HAP-1 (cell line): ENCODE results near the gene NSUN7.

ENCODE experiments used
- DNase-seq, 2 experiments: peaks; one replicate each; pipeline ENCODE4 v3.0.0-alpha.2; 2016 to 2020; ENCODE audit warnings: low spot score in 2 of 2
- H3K27me3 ChIP-seq: fragments of 250-450 bp; sonication (Bioruptor Pico); 2 replicates; pipeline ENCODE4 v1.5.1; 2020; ENCODE audit warnings: low read depth, mild to moderate bottlenecking, moderate library complexity
- H3K36me3 ChIP-seq: fragments of 250-450 bp; sonication (Bioruptor Pico); replicated peaks from 2 replicates; pipeline ENCODE4 v1.5.1; 2020; ENCODE audit warnings: mild to moderate bottlenecking
- H3K4me1 ChIP-seq: fragments of 250-450 bp; sonication (Bioruptor Pico); 2 replicates; pipeline ENCODE4 v1.5.1; 2020; ENCODE audit warnings: mild to moderate bottlenecking
- H3K4me3 ChIP-seq: fragments of 250-450 bp; sonication (Bioruptor Pico); 2 replicates; pipeline ENCODE4 v1.5.1; 2020; ENCODE audit warnings: mild to moderate bottlenecking, moderate library complexity
- H3K9me3 ChIP-seq: fragments of 250-450 bp; sonication (Bioruptor Pico); 2 replicates; pipeline ENCODE4 v1.5.1; 2020; ENCODE audit warnings: mild to moderate bottlenecking, moderate library complexity
- in situ Hi-C: fragments of 300-500 bp; cut with MboI; formaldehyde crosslinking; loops from 3 replicates; pipeline ENCODE4 v1.14.3; 2020; ENCODE audit warnings: low sequenced_read_pairs, inconsistent platforms, mixed read lengths

The NSUN7 gene

DNA sequence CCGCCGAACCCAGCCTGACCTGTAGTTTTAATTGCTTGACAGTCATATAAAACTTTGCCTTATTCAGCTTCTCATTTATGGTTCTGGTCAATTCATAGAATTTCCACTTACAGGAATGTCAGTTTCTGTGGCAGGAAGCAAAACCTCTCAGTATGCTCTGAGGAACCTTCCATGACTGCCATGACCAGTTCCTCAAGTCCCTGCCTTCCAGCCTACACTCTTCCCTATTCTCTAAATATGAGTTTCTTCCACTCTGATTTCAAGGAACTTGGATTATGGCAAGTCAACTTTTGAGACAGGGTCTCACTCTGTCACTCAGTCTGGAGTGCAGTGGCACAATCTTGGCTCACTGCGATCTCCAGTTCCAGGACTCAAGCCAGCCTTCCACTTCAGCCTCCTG lies 26.0 kb upstream of the NSUN7 start:
- no peak for DNase-seq
- Histone ChIP-seq H3K4me3 (no peak overlapping the region), H3K9me3 (no peaks in the 10 kb centered on the region), H3K27me3 (peaks cover 11% of the 10 kb centered on the region; the same call in 1 of the 2 replicates), H3K4me1 (peaks cover 4% of the 10 kb centered on the region), H3K36me3 (no peaks in the 10 kb centered on the region)
- in situ Hi-C loops, result no loop called here

DNA sequence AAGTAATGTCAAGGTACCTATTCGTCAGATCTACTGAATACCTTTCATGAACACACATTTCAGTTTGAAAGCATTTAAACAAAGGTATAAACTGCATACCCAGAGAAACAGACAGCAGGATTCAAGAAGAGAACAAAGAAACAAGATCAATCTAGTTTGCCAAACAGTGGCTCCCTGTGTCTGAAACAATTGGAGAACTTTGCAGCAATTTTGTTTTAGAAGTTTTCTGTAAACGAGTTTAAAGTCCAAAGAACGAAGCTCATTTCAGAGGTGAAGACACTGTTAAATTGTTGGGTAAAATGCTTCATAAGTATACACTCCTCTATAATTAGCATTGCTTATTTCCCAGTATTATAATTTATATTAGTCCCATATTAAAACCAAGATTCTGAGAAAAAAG lies 21.4 kb upstream of the NSUN7 start:
- in situ Hi-C loops, result loop anchor here (25.0 kb wide), 1 partner anchor 484 kb away; the partner anchor contains the start of gene APBB2

GRCh38 chr4:40729555-40729954 lies 20.2 kb upstream of the NSUN7 start:
- Histone ChIP-seq H3K9me3 (no peaks in the 10 kb centered on the region), H3K27me3 (peaks cover 6% of the 10 kb centered on the region; the same call in 1 of the 2 replicates), H3K4me3 (no peak overlapping the region), H3K4me1 (peaks cover 8% of the 10 kb centered on the region), H3K36me3 (no peaks in the 10 kb centered on the region)
- in situ Hi-C loops, result loop anchor here (25.0 kb wide), 1 partner anchor 483 kb away; the partner anchor contains the start of gene APBB2
- no peak for DNase-seq

More for the DNA sequence above, 21.4 kb upstream of the NSUN7 start:
- no peak for DNase-seq
- Histone ChIP-seq H3K36me3 (no peaks in the 10 kb centered on the region), H3K4me1 (peaks cover 8% of the 10 kb centered on the region), H3K27me3 (peaks cover 6% of the 10 kb centered on the region; the same call in 1 of the 2 replicates), H3K9me3 (no peaks in the 10 kb centered on the region), H3K4me3 (no peak overlapping the region)

GRCh38 chr4:40730091-40730679 lies 19.6 kb upstream of the NSUN7 start:
- Histone ChIP-seq H3K27me3 (peaks cover 6% of the 10 kb centered on the region; the same call in 1 of the 2 replicates), H3K4me1 (peaks cover 8% of the 10 kb centered on the region), H3K4me3 (no peak overlapping the region), H3K9me3 (no peaks in the 10 kb centered on the region), H3K36me3 (no peaks in the 10 kb centered on the region)
- no peak for DNase-seq
- in situ Hi-C loops, result loop anchor here (10.0 to 25.0 kb wide), 2 partner anchors 165 to 482 kb away; partner anchors contain the start of gene APBB2

GRCh38 chr4:40731361-40731760 lies 18.4 kb upstream of the NSUN7 start:
- Histone ChIP-seq H3K4me3 (no peak overlapping the region), H3K4me1 (peaks cover 8% of the 10 kb centered on the region), H3K27me3 (peaks cover 6% of the 10 kb centered on the region; the same call in 1 of the 2 replicates), H3K9me3 (no peaks in the 10 kb centered on the region), H3K36me3 (no peaks in the 10 kb centered on the region)
- in situ Hi-C loops, result loop anchor here (10.0 to 25.0 kb wide), 2 partner anchors 163 to 481 kb away; partner anchors contain the start of gene APBB2
- DNase-seq, result no peak

- in situ Hi-C loops, result loop anchor here (10.0 to 25.0 kb wide), 2 partner anchors 163 to 480 kb away; partner anchors contain the start of gene APBB2
Measured at GRCh38 chr4:40731792-40732245, 17.9 kb upstream of the NSUN7 start.

DNA sequence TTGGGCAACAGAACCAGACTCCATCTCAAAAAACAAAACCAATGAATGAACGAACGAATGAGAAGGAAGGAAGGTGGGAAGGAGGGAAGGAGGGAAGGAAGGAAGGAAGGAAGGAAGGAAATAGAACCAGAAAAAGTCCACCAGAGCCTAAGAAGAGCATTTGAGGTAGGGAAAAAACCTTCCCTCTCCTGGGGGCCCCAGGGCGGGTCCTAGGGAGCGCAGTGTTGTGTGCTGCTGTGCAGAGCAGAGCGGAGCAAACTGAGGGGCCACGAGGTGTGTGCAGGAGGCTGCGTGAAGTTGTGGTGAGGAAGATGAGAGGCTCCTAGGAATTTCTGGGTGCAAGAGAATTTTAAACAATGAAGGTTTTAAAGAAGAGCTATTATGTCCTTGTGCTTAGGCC lies 16.0 kb upstream of the NSUN7 start:
- in situ Hi-C loops, result loop anchor here (10.0 to 25.0 kb wide), 2 partner anchors 161 to 479 kb away; partner anchors contain the start of gene APBB2
- no peaks in the 10 kb centered on the region for H3K36me3 ChIP-seq

More at GRCh38 chr4:40731792-40732245, 17.9 kb upstream of the NSUN7 start:
- H3K36me3 ChIP-seq, result no peaks in the 10 kb centered on the region
- H3K4me3 ChIP-seq, result no peak overlapping the region
- peaks cover 6% of the 10 kb centered on the region; the same call in 1 of the 2 replicates for H3K27me3 ChIP-seq
- peaks cover 8% of the 10 kb centered on the region for H3K4me1 ChIP-seq
- peak; percentile 60 for DNase-seq
- no peaks in the 10 kb centered on the region for H3K9me3 ChIP-seq

GRCh38 chr4:40734497-40734896 lies 15.3 kb upstream of the NSUN7 start:
- Histone ChIP-seq H3K27me3 (no peaks in the 10 kb centered on the region), H3K4me1 (peaks cover 8% of the 10 kb centered on the region), H3K36me3 (no peaks in the 10 kb centered on the region), H3K4me3 (no peak overlapping the region), H3K9me3 (no peaks in the 10 kb centered on the region)
- in situ Hi-C loops, result loop anchor here (10.0 to 25.0 kb wide), 2 partner anchors 160 to 478 kb away; partner anchors contain the start of gene APBB2
- no peak for DNase-seq

More for the DNA sequence above, 16.0 kb upstream of the NSUN7 start:
- Histone ChIP-seq H3K27me3 (no peaks in the 10 kb centered on the region), H3K4me3 (no peak overlapping the region), H3K9me3 (no peaks in the 10 kb centered on the region), H3K4me1 (peaks cover 8% of the 10 kb centered on the region)
- DNase-seq, result no peak

DNA sequence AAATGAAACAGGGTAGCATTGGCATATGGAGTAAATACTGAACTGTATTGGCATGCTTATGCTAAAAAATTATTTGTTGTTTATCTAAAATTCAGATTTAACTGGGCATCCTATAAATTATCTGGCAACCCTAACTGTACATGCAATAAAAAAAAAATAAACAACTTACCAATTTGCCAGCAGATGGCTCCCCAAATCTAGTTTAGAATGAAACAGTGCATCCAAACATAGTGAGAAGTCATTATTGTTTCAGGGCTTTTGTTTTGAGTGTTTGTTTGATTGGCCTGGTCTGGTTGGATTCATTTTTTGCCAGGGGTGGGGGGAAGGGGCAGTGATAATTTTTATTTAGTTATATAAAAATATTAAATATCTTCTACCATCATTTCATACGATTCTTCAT lies 12.8 kb upstream of the NSUN7 start:
- H3K4me1 ChIP-seq, result peaks cover 3% of the 10 kb centered on the region
- peak in 1 of 2 experiments; percentile 28 for DNase-seq
- no peaks in the 10 kb centered on the region for H3K36me3 ChIP-seq
- in situ Hi-C loops, result loop anchor here (10.0 to 25.0 kb wide), 2 partner anchors 158 to 475 kb away; partner anchors contain the start of gene APBB2
- no peak overlapping the region for H3K4me3 ChIP-seq
- no peaks in the 10 kb centered on the region for H3K27me3 ChIP-seq
- H3K9me3 ChIP-seq, result no peaks in the 10 kb centered on the region

GRCh38 chr4:40737879-40738278 lies 11.9 kb upstream of the NSUN7 start:
- in situ Hi-C loops, result loop anchor here (10.0 to 25.0 kb wide), 2 partner anchors 157 to 474 kb away; partner anchors contain the start of gene APBB2
- H3K4me1 ChIP-seq, result no peaks in the 10 kb centered on the region
- no peak for DNase-seq
- no peaks in the 10 kb centered on the region for H3K36me3 ChIP-seq
- H3K27me3 ChIP-seq, result no peaks in the 10 kb centered on the region
- H3K9me3 ChIP-seq, result no peaks in the 10 kb centered on the region
- no peak overlapping the region for H3K4me3 ChIP-seq

DNA sequence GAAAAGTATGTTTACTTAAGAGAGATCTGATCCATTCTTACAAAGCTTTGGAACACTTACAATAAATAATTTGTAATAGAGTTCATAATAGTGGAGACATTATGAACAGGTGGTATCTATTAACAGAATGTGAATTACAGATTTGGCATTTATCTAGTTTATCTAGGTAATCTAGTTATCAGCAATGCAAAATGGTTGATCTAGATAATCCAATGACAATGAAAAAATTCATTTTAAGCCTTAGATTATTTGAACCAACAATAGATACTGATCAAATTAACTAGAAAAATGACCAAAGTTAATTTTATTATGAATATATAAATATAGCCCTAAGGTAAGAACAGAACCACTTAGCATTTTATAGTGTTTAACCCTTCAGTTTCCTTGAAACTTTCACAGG lies 10.4 kb upstream of the NSUN7 start:
- Histone ChIP-seq H3K4me1 (no peaks in the 10 kb centered on the region), H3K4me3 (no peak overlapping the region), H3K36me3 (no peaks in the 10 kb centered on the region), H3K9me3 (no peaks in the 10 kb centered on the region), H3K27me3 (no peaks in the 10 kb centered on the region)
- DNase-seq, result no peak
- in situ Hi-C loops, result loop anchor here (10.0 to 25.0 kb wide), 2 partner anchors 155 to 473 kb away; partner anchors contain the start of gene APBB2

DNA sequence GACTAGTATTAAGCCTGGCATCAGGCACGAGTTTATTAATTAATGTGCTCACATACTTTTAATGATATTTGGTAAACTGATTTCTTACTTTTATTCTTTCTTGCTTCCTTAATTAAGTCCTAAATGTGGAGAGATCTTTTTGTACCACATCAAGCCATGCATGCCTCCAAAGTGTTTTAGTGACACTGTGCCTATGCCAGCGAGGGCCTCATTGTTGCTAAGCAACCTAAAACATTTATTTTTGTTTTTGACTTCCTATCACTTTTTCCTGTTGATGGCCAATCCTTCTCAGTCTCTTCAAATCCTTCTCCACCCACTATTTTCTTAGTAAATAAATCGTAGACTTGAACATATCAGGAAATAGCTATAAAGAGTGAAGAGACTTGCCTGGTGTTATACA lies 5.5 kb upstream of the NSUN7 start:
- no peaks in the 10 kb centered on the region; the same call in 1 of the 2 replicates for H3K4me1 ChIP-seq
- no peaks in the 10 kb centered on the region for H3K36me3 ChIP-seq
- no peak overlapping the region for H3K4me3 ChIP-seq
- in situ Hi-C loops, result loop anchor here (25.0 kb wide), 1 partner anchor 468 kb away; the partner anchor contains the start of gene APBB2
- DNase-seq, result no peak
- H3K27me3 ChIP-seq, result 0 out of 2 replicates have a peak, but pooled peaks cover 3% of the 10 kb centered on the region
- H3K9me3 ChIP-seq, result no peaks in the 10 kb centered on the region

DNA sequence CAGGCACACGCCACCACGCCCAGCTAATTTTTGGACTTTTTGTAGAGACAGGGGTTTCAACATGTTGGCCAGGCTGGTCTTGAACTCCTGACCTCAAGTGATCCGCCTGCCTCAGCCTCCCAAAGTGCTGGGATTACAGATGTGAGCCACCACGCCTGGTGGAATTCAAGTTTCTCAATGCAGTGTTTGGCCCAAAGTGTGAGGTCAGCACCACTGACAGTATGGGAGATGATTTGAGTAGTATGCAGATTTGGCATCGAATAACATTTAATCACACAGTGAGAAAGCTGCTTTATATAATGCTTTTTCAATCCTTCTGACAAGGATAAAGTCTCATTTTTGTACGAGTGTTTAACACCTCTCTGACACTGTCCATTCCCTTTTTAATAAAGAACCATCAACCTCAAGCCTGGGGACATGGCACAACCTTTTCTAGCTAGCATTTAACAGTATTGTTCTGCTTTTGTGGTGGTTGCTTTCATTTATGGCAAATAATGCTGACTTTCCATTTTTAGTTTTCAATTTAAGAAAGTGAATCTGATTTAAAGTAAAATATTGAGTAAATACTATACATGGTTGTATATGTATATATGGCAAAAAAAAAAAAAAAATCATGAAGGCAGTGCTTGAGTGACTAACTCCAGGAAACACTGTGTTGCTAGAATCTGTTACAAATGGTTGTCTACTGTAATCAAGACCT lies 4.3 kb upstream of the NSUN7 start:
- Histone ChIP-seq H3K36me3 (no peaks in the 10 kb centered on the region), H3K4me1 (no peaks in the 10 kb centered on the region; the same call in 1 of the 2 replicates), H3K4me3 (no peak overlapping the region), H3K27me3 (0 out of 2 replicates have a peak, but pooled peaks cover 3% of the 10 kb centered on the region), H3K9me3 (no peaks in the 10 kb centered on the region)
- DNase-seq, result no peak
- in situ Hi-C loops, result loop anchor here (25.0 kb wide), 1 partner anchor 467 kb away; the partner anchor contains the start of gene APBB2
